HG02884 (cell line): ENCODE data around the gene GPX3.

Source experiments
- ATAC-seq: cut with Tn5 transposase; IDR thresholded peaks from one replicate; pipeline ENCODE4 v1.9.1; 2021; ENCODE audit warnings: mild to moderate bottlenecking, moderate library complexity; ENCODE audit not compliant: unreplicated experiment

Gene GPX3

DNA sequence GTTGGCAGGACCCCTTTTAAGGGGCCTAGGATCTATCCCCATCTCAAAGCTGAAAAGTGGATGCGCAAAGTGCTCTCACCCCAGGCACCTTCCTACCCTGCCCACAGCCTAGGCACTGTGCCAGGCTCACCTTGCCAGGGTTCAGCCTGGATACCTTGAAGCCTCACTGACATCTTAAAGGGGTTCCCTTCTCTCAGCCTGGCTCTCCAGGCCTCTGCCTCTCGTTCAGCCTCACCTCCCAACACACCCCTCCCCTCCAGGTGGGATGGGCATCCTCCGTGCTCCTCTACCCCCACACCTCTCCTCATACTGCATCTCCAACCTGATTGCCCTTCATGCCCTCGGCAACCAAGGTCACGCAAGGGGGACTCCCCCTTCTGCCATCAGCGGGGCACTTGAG lies 34.9 kb downstream of the GPX3 start:
- no peak for ATAC-seq

DNA sequence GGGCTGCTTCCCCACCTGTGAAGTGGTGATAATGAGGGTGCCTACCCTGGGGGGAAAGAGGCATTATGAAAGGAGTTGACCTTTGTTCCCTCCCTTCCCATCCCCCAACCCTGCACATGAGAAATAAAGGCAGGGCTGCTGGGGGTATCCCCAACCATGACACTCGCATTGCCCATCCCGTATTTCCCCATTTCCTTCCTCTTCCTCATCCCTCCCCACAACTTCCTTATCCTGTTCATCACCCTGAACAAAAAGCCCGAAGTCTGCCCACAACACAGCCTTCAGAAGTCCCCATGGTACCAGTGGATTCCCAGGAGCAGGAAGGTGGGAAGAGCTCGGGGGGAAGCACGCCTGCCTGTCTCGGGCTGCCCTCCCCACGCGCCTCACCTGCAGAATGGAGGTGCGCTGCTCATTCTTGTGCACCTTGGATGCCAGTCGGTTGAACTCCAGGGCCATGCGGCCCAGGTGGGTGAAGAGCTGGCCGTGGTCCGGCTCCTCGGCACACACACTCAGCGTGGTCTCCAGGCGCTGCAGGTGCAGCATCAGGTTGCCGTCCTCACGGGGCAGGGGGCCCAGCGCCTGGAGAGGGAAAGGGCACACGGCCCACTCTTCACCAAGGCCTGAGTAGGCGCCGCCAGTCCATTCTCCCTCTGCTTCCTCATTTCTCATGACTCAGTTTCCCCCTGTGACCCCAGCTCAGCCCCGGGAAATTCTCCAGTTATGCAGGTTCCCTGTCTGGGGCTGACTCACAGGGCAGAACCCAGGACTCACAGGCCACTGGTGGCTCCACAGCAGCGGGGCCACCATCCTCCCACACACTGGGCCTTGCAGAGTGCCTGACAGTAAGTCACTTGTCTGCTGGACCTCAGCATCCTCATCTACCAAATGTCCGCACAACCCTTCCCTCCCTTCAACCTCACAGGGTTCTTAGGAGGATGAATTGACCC lies 36.3 kb downstream of the GPX3 start:
- no peak for ATAC-seq

DNA sequence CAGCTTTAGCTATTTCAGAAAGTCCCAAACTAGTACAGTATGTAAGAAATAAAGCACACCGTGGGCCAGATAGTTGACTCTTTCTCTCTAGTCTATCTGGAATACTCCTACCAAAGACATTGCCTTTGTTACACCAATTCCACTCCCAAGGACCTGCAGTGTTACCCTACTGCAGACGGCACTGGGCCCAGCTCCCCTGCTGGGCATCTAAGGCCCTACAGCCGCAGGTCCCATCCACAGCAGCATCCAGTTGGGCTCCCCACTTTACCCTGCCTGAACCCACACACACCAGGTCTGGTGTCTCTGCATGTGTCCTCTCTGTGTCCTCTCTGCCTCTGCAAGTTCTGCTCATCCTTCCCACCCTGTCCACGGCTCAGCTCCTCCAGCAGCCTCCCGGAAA lies 37.9 kb downstream of the GPX3 start:
- ATAC-seq: no peak

DNA sequence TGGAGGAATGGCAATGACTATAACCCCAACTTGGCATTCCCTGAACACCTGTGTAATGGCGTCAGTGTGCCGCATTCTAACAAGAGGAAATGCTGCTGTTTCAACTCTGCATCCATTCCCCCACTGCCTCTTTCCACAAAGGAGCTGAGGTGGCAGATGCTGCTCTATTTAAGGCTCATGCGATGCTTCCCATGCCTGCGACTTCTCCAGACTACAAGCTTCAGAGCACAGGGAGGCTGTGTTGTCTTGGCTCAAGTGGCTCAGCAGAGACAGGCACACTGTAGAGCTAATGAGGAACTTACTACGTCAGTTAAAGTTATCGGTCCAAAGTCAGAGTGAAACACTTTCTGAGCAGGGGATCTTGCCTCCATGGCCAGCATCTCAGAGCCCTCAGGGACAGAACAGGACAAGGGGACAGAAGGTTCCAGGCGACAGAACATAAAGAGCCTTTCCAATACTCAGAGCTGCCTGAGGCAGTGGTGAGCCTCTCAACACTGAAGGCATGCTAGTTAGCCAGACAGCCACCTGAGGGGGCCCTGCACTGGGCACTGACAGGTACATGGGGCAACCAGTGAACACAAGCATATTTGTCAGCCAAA lies 38.6 kb downstream of the GPX3 start:
- no peak for ATAC-seq

DNA sequence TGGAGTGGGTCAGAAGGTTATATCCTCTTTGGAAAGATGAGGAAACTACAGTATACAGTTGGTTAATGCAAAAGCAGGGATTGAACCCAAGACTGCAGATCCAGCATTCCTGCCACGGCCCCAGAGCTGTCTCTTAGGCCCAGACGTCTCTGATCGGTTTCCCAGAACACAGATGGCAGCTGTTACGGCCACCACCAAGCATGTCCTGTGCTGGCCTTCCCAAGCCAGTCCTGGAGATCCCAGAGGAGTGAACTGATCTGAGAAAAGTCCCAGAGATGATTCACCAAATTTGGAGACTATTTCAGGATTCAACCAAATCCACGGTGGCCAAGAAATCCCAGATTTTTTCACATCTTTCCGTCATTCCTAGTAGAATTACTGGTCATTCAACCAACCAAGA lies 40.4 kb downstream of the GPX3 start:
- no peak for ATAC-seq

DNA sequence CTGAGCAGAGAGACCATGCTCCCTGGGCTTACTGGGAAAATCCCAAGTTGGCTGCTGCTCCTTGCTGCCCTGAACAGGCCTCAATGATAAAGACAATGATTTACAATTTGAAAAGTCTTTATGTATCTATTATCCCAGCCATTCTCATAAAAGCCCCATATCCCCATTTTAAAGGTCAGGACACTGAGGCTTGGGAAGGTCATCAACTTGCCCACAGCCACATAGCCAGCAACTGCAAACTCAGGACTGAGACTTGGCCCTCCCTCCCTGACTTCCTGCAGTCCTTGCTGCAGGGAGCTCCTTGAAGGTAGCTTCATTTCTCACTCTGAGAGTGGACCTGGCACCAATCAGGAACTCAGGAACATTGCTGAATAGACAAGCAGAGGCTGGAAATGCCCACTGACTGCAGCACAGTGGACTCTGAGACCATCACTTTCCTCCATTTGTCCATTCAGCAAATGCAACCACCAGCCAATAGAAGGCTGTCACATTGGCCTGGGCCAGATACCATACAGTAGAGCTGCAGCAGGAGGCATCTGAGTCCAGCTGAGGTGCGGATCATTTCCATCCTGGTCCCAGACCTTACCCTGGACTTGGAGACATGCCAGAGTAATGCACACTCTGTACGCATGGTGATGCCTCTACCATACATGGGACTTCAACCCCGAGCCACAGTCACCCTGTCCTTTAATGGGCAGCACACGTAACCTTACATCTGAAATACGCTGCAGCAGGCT lies 42.2 kb downstream of the GPX3 start:
- no peak for ATAC-seq

DNA sequence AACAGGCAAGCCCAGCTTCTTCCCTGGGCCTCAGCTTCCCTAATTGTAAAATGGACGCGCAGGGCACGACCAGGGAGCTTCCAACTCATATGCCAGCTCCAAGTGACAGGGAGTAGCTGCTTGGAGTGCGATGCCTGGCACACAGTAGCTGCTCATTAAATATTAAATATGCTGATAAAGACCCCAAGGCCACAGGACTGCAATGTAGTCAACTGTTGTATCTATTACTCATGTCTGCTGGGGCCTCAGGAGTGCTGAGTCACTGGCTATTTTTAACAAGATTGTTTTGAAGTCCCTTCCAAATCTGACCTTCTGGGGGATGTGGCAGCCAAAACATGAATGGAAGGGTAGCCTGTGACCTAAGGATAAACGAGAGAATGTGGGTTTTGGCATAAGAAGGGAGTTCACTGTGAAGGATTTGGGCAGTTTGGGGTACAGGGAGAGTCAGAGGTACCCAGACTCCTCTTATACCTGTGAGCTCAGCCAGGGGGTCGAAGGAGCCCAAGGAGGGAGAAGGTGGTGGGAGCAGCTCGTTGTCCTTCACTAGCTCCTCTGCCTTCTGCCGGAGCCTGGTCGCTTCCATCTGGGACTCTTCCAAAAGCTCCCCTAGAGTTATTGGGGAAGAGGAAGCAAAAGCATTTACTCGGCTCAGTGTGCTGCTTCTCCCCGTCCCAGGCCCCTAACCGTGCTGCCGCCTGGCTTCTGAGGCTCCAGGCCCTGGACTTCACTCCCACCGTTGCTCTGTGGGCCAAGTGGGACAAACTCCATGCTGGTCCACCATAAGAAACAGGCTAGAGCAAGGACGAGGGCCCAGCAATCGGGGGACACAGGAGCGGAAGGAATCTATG lies 43.0 kb downstream of the GPX3 start:
- ATAC-seq: no peak

DNA sequence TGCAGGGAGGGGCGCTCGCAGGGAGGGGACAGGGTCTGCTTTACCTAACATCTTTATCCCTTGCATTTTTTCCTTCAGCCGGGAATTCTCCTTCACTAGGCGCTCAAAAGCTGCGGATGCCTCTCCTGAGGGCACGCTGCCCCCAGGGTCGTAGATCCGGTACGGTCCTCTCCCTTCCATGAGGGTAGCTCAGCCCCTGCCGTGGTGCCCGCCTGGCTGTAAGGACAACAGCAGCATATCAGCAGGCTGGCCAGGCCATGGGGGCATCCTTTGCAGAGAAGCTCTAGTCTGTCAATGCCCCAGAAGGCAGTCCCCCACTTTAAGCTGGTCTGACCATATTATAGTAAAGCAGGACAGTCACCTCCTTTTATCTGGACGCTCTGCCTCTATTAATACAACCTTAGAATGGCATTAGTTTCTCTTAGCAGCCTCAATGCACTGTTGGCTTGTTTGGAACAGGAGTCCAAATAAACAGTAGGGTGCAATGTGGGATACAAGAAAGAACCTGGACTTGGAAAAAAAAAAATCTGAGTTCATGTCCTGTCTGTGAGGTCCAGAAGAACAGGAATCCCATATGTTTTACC lies 44.6 kb downstream of the GPX3 start:
- no peak for ATAC-seq

DNA sequence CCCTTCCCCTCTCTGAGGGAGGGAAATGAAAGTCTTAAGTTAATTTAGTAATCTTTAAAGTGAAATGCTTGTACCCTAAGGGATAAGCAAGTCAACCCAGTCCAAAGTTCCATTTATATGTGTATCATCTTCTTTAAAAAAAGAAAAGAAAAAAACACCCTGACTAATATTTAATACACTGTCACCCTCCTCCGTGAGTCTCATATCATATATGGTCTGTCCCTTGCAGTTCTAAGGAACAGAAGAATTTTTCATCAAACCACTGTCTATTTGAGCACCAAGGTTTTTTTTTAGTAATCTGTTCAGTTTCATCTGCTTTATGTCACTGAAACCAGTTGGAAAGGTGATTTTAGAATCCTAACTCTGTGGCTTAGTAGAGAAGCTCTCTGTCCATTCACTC lies 45.2 kb downstream of the GPX3 start:
- ATAC-seq: no peak

DNA sequence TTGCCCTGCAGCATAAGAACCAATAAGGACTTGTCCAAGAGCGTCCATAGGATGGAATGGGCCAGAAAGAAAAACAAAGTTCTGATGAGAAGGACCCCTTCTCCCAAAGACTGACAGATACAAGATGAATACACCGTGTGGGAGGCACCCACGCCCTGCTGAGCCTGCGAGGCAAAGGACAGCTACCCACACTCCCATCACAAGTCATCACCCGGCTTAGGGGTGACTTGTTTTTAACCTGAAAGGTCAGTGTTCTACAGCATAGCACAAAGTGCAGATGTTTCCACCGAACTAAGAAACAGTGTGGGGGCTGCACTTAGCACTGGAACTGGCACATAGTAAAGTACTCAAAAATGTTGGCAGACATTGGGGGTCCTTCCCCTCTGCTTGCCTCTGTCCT lies 46.5 kb downstream of the GPX3 start:
- no peak for ATAC-seq

DNA sequence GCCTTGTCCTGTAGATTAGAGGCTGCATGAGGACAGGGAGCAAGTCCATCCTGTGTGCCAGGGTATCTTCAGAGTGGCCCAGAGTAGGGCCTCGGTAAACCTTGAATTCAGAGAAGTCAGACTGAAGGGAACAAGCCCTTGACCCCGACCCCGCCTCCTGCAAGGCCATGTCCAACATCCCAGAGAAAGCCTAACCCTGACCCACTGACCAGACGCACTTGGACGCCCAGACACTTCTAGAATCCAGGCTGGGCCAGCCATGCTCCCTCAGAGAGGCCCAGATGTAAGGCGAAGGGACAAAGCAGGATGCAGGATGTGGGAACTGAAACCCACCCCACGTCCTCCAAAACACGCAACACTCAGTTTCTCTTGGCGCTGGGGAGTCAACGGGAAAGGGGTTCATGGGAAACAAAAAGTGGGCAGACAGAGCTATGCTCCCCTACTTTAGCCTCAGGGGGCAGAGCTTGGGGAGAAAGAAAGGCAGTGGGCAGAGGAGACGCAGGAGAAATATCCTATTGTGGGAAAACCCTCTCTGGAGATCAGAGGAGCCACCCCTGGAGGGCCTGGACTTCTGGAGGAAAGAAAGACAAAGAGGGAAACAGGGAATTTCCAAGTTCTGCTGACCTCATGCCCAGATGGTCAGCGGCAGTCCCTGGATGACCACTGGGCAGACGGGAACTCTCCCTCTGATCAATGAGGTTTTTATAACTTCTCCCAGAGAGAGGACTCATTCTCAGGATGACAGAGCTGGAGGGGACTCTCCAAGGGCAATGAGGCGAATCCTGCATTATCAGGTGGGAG lies 47.4 kb downstream of the GPX3 start:
- peak; percentile 4 for ATAC-seq

DNA sequence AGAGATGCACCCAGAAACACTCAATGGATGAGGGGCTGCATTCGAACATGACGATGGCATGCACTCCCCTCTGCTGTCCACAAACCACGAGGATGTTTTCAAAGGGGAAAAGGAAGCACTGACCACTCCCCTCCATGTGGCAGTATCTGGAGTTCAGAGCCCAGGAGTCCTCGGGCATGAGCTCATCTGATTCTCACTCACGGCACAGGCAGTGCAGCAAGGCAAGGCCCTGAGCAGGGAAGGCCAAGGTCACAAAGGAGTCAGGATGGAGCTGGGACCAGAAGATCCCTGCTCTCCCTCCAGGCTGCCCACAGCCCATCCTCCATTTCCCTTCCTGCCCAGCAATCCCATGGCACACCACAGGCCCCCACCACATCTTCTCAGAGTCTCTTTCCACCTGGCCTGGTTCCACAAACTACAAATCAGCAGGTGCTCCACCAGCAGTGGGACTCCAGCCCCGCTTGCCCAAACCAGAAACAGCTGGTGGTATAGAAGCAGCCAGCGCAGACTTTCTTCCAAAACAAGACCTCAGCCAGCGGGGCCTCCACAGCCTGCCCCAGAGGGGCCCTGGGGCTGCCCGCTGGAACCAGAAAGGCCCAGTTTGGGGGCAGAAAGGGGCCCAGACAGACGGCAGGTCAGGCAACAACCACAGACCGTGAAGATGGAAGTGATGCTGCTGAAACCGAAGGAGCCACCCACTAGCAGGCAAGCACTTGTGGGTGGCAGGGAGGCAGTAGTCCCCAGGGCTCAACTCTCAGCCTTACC lies 48.2 kb downstream of the GPX3 start:
- peak; percentile 56 for ATAC-seq

DNA sequence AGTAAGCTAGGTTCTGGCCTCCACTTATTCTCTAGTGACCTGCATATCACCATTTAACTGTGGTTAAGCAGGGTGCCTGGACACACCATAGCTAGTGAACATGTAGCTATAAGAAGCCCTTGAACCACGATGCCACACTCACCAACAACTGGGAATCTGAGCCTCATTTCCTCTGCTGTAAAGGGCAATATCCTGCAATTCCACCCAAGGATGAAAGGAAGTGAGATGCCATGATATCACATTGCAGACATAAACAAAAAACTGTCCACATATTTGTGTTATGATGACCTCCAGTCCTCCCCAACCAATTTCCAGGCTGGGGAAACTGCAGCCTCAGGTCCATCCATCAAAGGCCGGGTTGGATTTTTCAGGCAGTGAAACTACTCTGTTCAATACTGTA lies 50.1 kb downstream of the GPX3 start:
- ATAC-seq: no peak

DNA sequence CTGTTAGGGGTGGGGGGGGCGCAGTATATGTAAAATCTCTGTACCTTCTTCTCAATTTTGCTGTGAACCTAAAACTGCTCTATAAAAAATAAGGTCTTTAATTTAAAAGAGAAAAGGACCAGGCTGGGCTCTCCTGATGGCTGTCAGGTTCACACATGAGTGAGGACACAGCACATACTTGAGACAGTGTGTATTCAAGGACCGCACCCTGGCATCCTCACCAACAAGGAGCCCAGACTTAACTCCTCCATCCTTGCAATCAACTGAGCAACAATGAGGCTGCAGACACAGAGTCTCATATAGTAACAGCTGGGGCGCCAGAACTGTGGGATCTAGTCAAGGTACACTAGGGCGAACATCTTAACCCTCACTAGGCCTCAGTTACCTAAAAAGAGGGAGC lies 50.6 kb downstream of the GPX3 start:
- ATAC-seq: no peak

DNA sequence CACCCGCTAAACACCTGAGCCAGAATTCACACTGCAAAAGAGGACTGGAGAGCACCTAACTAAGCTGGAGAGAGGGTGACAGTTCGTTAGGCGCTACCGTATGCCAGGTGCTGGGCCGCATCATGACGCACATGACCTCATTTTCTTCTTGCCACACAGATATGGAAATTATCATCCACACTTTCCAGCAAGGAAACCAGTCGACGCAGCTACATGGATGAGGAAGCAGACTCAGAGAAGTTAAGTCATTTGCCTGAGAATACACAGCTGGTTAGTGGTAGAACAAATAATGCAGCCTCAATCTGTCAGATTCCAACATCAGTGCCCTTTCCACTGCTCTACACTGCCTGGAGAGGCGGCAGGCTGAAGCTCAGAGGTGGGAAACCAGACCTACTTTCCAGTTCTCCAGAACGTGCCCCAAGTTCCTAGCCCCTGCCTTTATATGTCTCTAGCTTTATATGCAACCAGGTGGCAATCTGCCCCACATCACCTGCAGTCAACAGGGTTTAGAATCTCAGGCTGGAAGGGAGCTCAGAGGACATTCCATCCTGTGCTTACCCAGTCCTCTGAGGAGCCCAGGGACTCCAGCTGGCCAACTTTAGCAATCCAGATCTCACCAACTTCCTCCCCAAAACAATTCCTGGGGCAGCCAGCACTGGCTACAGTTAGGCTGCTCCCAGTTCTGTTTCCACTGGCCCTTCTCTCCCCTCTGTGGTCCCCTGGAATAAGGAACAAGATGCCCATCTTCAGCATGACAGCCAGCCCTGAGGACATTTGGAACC lies 51.6 kb downstream of the GPX3 start:
- no peak for ATAC-seq

DNA sequence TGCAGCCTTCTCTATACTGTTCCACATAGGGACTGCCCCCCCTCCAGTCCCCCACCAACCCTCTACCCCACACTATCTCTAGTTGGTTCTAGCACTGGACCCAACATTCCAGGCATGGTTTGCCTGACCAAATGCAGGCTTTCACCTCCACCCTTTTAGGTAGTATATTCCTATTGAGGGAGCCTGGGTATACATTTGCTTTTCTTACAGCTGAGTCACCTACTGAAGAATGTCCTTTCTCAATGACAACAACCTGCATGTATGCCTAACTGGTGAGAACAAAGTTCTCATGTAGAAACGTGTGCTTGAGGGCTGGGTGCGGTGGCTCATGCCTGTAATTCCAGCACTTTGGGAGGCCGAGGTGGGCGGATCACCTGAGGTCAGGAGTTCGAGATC lies 52.2 kb downstream of the GPX3 start:
- ATAC-seq: no peak

DNA sequence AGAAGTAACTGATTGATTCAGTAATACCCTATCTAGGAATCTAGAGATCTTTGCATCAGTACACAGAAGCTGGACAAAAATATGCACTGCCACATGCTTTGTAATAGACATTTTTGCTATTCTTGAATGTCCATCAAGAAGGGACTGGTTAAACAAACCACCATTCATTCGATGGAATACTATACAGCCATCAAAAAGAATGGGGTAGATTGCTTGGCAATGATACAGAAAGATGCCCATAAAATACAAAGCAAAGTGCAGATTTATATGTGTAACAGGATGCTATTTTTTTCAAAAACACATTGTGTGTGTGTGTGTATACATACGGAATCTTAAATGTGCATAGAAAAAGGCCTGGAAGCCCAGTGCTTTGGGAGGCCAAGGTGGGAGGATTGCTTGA lies 52.9 kb downstream of the GPX3 start:
- no peak for ATAC-seq

DNA sequence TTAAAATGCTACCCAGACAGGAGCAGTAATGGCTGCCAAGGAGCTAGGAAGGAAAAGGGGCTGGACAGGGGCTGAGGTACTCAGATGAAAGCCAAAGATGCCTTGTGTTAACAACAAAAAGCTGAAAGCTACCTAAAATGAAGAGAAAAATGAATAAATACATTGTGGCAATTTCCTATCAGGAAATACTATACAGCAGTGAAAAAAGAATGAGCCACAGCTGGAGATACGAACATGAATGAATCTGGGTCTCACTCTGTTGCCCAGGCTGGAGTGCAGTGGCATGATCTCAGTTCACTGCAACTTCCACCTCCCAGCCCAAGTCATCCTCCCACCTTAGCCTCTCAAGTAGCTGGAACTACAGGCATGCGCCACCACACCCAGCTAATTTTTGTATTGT lies 54.2 kb downstream of the GPX3 start:
- no peak for ATAC-seq
